Stimulated activated naive CD8-positive, alpha-beta T cell treated with anti-CD3 and anti-CD28 coated beads, Interleukin-15, Interleukin-2, amounts not matched to agents 100 ng/mL and 50 ng/mL, for 24 hours (primary cell): Measurements from ENCODE around the gene PRKCZ.
"Not testable (repeated sequence)": the region's sequence is repeated elsewhere in the genome, so short reads cannot be mapped to it uniquely, and the experiment has no call there.

Experiments used
- H3K27ac Mint-ChIP-seq: one replicate; pipeline ENCODE4 v1.8.0; 2021; ENCODE audit warnings: mild to moderate bottlenecking, mixed read lengths
- H3K27me3 Mint-ChIP-seq: one replicate; pipeline ENCODE4 v1.8.0; 2021; ENCODE audit warnings: mixed read lengths
- H3K36me3 Mint-ChIP-seq: one replicate; pipeline ENCODE4 v1.8.0; 2021; ENCODE audit warnings: low read depth, mixed read lengths
- H3K4me1 Mint-ChIP-seq: one replicate; pipeline ENCODE4 v1.8.0; 2021; ENCODE audit warnings: low read depth, mixed read lengths
- H3K4me3 Mint-ChIP-seq: one replicate; pipeline ENCODE4 v1.8.0; 2021; ENCODE audit warnings: mild to moderate bottlenecking, mixed read lengths
- H3K9me3 Mint-ChIP-seq: one replicate; pipeline ENCODE4 v1.8.0; 2021; ENCODE audit warnings: mixed read lengths

PRKCZ gene

GRCh38 chr1:2110738-2111673 is 60.8 kb downstream of the PRKCZ start:
- Mint-ChIP-seq H3K36me3 (no peaks in the 10 kb centered on the region), H3K9me3 (no peaks in the 10 kb centered on the region), H3K27ac (no peak overlapping the region), H3K4me3 (no peak overlapping the region), H3K27me3 (no peaks in the 10 kb centered on the region), H3K4me1 (no peaks in the 10 kb centered on the region)

- H3K4me3 Mint-ChIP-seq, result no peak overlapping the region
- no peaks in the 10 kb centered on the region for H3K27me3 Mint-ChIP-seq
- H3K36me3 Mint-ChIP-seq, result no peaks in the 10 kb centered on the region
- no peaks in the 10 kb centered on the region for H3K9me3 Mint-ChIP-seq
- H3K27ac Mint-ChIP-seq, result no peak overlapping the region
- no peaks in the 10 kb centered on the region for H3K4me1 Mint-ChIP-seq
These were observed 61.4 kb downstream of the PRKCZ start for GRCh38 chr1:2111674-2112035.

- Mint-ChIP-seq H3K27me3 (no peaks in the 10 kb centered on the region), H3K36me3 (no peaks in the 10 kb centered on the region), H3K9me3 (no peaks in the 10 kb centered on the region), H3K4me1 (no peaks in the 10 kb centered on the region), H3K4me3 (no peak overlapping the region), H3K27ac (no peak overlapping the region)
These were observed 62.1 kb downstream of the PRKCZ start for GRCh38 chr1:2112280-2112701.

GRCh38 chr1:2113620-2114135 is 63.5 kb downstream of the PRKCZ start:
- Mint-ChIP-seq H3K27ac (no peak overlapping the region), H3K9me3 (no peaks in the 10 kb centered on the region), H3K4me1 (no peaks in the 10 kb centered on the region)

GRCh38 chr1:2114635-2115007 is 64.4 kb downstream of the PRKCZ start:
- not testable (repeated sequence) for H3K9me3 Mint-ChIP-seq, H3K36me3 Mint-ChIP-seq, H3K4me3 Mint-ChIP-seq, H3K27me3 Mint-ChIP-seq, H3K27ac Mint-ChIP-seq, H3K4me1 Mint-ChIP-seq

More at GRCh38 chr1:2113620-2114135, 63.5 kb downstream of the PRKCZ start:
- no peaks in the 10 kb centered on the region for H3K27me3 Mint-ChIP-seq
- H3K4me3 Mint-ChIP-seq, result no peak overlapping the region
- H3K36me3 Mint-ChIP-seq, result no peaks in the 10 kb centered on the region

- H3K27ac Mint-ChIP-seq, result no peak overlapping the region
- H3K4me3 Mint-ChIP-seq, result no peak overlapping the region
- H3K4me1 Mint-ChIP-seq, result no peaks in the 10 kb centered on the region
- H3K36me3 Mint-ChIP-seq, result peaks cover 3% of the 10 kb centered on the region
- H3K9me3 Mint-ChIP-seq, result peaks cover 3% of the 10 kb centered on the region
- no peaks in the 10 kb centered on the region for H3K27me3 Mint-ChIP-seq
These were observed 64.9 kb downstream of the PRKCZ start for GRCh38 chr1:2115008-2115641.

GRCh38 chr1:2115702-2116341 is 65.6 kb downstream of the PRKCZ start:
- H3K27ac Mint-ChIP-seq, result no peak overlapping the region
- H3K4me1 Mint-ChIP-seq, result no peaks in the 10 kb centered on the region
- no peak overlapping the region for H3K4me3 Mint-ChIP-seq

GRCh38 chr1:2119886-2120285 is 69.7 kb downstream of the PRKCZ start:
- H3K27me3 Mint-ChIP-seq, result no peaks in the 10 kb centered on the region
- H3K4me3 Mint-ChIP-seq, result no peak overlapping the region
- no peaks in the 10 kb centered on the region for H3K4me1 Mint-ChIP-seq
- peaks cover 12% of the 10 kb centered on the region for H3K36me3 Mint-ChIP-seq
- H3K27ac Mint-ChIP-seq, result no peak overlapping the region
- peaks cover 7% of the 10 kb centered on the region for H3K9me3 Mint-ChIP-seq

More at GRCh38 chr1:2115702-2116341, 65.6 kb downstream of the PRKCZ start:
- no peaks in the 10 kb centered on the region for H3K27me3 Mint-ChIP-seq
- peaks cover 7% of the 10 kb centered on the region for H3K36me3 Mint-ChIP-seq
- peaks cover 3% of the 10 kb centered on the region for H3K9me3 Mint-ChIP-seq

GRCh38 chr1:2121101-2121691 is 71.0 kb downstream of the PRKCZ start:
- Mint-ChIP-seq H3K36me3 (peaks cover 12% of the 10 kb centered on the region), H3K27ac (peak overlapping the region; percentile 73), H3K4me3 (peak overlapping the region; percentile 5)

GRCh38 chr1:2121794-2122193 is 71.6 kb downstream of the PRKCZ start:
- not testable (repeated sequence) for H3K9me3 Mint-ChIP-seq, H3K4me1 Mint-ChIP-seq, H3K27ac Mint-ChIP-seq, H3K27me3 Mint-ChIP-seq, H3K4me3 Mint-ChIP-seq
- peaks cover 12% of the 10 kb centered on the region for H3K36me3 Mint-ChIP-seq

More at GRCh38 chr1:2121101-2121691, 71.0 kb downstream of the PRKCZ start:
- no peaks in the 10 kb centered on the region for H3K27me3 Mint-ChIP-seq
- peaks cover 7% of the 10 kb centered on the region for H3K9me3 Mint-ChIP-seq
- H3K4me1 Mint-ChIP-seq, result no peaks in the 10 kb centered on the region

- Mint-ChIP-seq H3K4me3 (no peak overlapping the region), H3K27me3 (no peaks in the 10 kb centered on the region), H3K4me1 (peaks cover 13% of the 10 kb centered on the region), H3K36me3 (peaks cover 9% of the 10 kb centered on the region), H3K9me3 (peaks cover 4% of the 10 kb centered on the region), H3K27ac (no peak overlapping the region)
These were observed 74.4 kb downstream of the PRKCZ start for GRCh38 chr1:2124446-2125198.

- Mint-ChIP-seq H3K27ac (no peak overlapping the region), H3K9me3 (peaks cover 4% of the 10 kb centered on the region), H3K27me3 (no peaks in the 10 kb centered on the region), H3K4me1 (peaks cover 13% of the 10 kb centered on the region), H3K4me3 (no peak overlapping the region), H3K36me3 (peaks cover 6% of the 10 kb centered on the region)
These were observed 75.4 kb downstream of the PRKCZ start for GRCh38 chr1:2125350-2126211.

- peak overlapping the region; percentile 68 for H3K27ac Mint-ChIP-seq
- no peaks in the 10 kb centered on the region for H3K27me3 Mint-ChIP-seq
- peak overlapping the region; percentile 58 for H3K4me3 Mint-ChIP-seq
- H3K36me3 Mint-ChIP-seq, result no peaks in the 10 kb centered on the region
- H3K9me3 Mint-ChIP-seq, result no peaks in the 10 kb centered on the region
- peaks cover 13% of the 10 kb centered on the region for H3K4me1 Mint-ChIP-seq
These were observed 76.3 kb downstream of the PRKCZ start for GRCh38 chr1:2126331-2127186.
